K562 (cell line): ENCODE measurements around the gene PIK3CB. TPM values are rescaled to one million over a fixed set of nuclear protein-coding genes. Genes with fewer than 3 reads are reported as not detected.
A peak's percentile ranks its signal among the peaks of the same experiment; 100 is the strongest.

Experiments used
- ATAC-seq: fragments of 200-7000 bp; cut with Tn5 transposase; 3 replicates; pipeline ENCODE4 v1.9.1; 2020; ENCODE audit warnings: moderate library complexity
- BruUV-seq: library from RNA; stranded (reverse); fragments of 400-500 nt; replicated peaks from 2 replicates; lab custom pipeline; 2021; lab: Mats Ljungman, UMichigan
- CTCF ChIA-PET: fragments of 300-600 bp; formaldehyde crosslinking; extraction: SDS; loops from one replicate; lab custom pipeline; 2021; ENCODE audit warnings: low intra/inter-chr PET ratio; lab: Yijun Ruan, JAX
- POLR2A ChIA-PET: fragments of 300-600, 350-650 bp; sonication (Branson Sonifier 250); formaldehyde crosslinking; extraction: SDS; loops from one replicate; lab custom pipeline; 2021; ENCODE audit warnings: antibody characterized with exemption, inconsistent platforms; lab: Yijun Ruan, JAX
- DNase-seq, 4 experiments: peaks; one replicate each; pipeline versions ENCODE4 v3.0.0 to v3.0.0-alpha.2; 2011 to 2018; ENCODE audit warnings: low spot score in 3 of 4, mixed read lengths in 3 of 4; ENCODE audit errors: extremely low read depth in 1 of 4
- FAIRE-seq: peaks from 2 replicates; lab custom pipeline; 2011; peaks lifted over from hg19 to GRCh38; lab: Jason Lieb, UNC
- H2AFZ ChIP-seq: 2 replicates; pipeline ENCODE4 v1.6.0; 2011; ENCODE audit warnings: low read depth, low read length, control low read depth, inconsistent platforms
- H3K27ac ChIP-seq: fragments of 200-600 bp; 3 replicates; pipeline ENCODE4 v1.8.0; 2011; ENCODE audit warnings: low read depth, mild to moderate bottlenecking, control low read depth, inconsistent platforms, low read length, moderate library complexity, mixed read lengths; ENCODE audit errors: extremely low read depth
- H3K27me3 ChIP-seq, 2 experiments: fragments of 300-600 bp in 1 of 2; 2 replicates in 1 of 2; 3 replicates in 1 of 2; pipeline versions ENCODE4 v1.6.0 to v1.8.0; 2011; ENCODE audit warnings: inconsistent platforms in 2 of 2, low read length in 2 of 2, mild to moderate bottlenecking in 1 of 2, mixed read lengths in 1 of 2, moderate library complexity in 1 of 2; ENCODE audit not compliant: control insufficient read depth in 2 of 2, insufficient read depth in 2 of 2
- H3K36me3 ChIP-seq: fragments of 300-600 bp; 3 replicates; pipeline ENCODE4 v1.8.0; 2011; ENCODE audit warnings: mild to moderate bottlenecking, low read length, inconsistent platforms; ENCODE audit not compliant: control insufficient read depth, insufficient read depth
- H3K4me1 ChIP-seq, 2 experiments: fragments of 200-600 bp in 1 of 2; replicated peaks in 1 of 2; 2 replicates in 1 of 2; 3 replicates in 1 of 2; pipeline versions ENCODE4 v1.5.1 to v1.8.0; 2011; ENCODE audit warnings: inconsistent platforms in 2 of 2, low read length in 2 of 2, mild to moderate bottlenecking in 1 of 2, mixed read lengths in 1 of 2, moderate library complexity in 1 of 2; ENCODE audit not compliant: control insufficient read depth in 2 of 2, insufficient read depth in 2 of 2
- H3K4me2 ChIP-seq: 2 replicates; pipeline ENCODE4 v1.6.1; 2011; ENCODE audit warnings: low read length, control low read depth, inconsistent platforms, mixed read lengths; ENCODE audit not compliant: insufficient read depth
- H3K4me3 ChIP-seq: fragments of 200-600 bp; sonication (generic), shearing (Covaris generic); 2 replicates; pipeline ENCODE4 v1.5.1; 2016; ENCODE audit warnings: control low read depth, inconsistent platforms
- H3K79me2 ChIP-seq: fragments of 200-600 bp; 3 replicates; pipeline ENCODE4 v1.8.0; 2011; ENCODE audit warnings: low read length, inconsistent platforms; ENCODE audit not compliant: control insufficient read depth, insufficient read depth
- H3K9ac ChIP-seq, 2 experiments: 2 replicates each; pipeline versions ENCODE4 v1.6.0 to v1.6.1; 2011; ENCODE audit warnings: low read depth in 2 of 2, low read length in 2 of 2, control low read depth in 1 of 2, inconsistent platforms in 1 of 2, mild to moderate bottlenecking in 1 of 2, mixed read lengths in 1 of 2; ENCODE audit not compliant: insufficient read depth in 1 of 2
- H3K9me1 ChIP-seq: one replicate; pipeline ENCODE4 v1.6.0; 2011; ENCODE audit warnings: inconsistent platforms, mild to moderate bottlenecking, low read length, moderate library complexity; ENCODE audit not compliant: control insufficient read depth, insufficient read depth
- H3K9me3 ChIP-seq: replicated peaks from 2 replicates; pipeline ENCODE4 v1.5.1; 2011; ENCODE audit warnings: low read depth, low read length, inconsistent platforms; ENCODE audit not compliant: control insufficient read depth, insufficient read depth
- H4K20me1 ChIP-seq: replicated peaks from 2 replicates; pipeline ENCODE4 v1.6.1; 2011; ENCODE audit warnings: low read length, inconsistent platforms, mixed read lengths; ENCODE audit not compliant: control insufficient read depth, insufficient read depth
- ELF1 ChIP-seq: fragments of 200-800 bp; sonication (Bioruptor generic); IDR thresholded peaks from 2 replicates; pipeline ENCODE4 v1.6.1; 2016; ENCODE audit warnings: missing genetic modification characterization, missing compliant biosample characterization
- HLTF ChIP-seq: fragments of 450-650 bp; IDR thresholded peaks from 2 replicates; pipeline ENCODE4 v1.6.1; 2016
- KDM1A ChIP-seq, 2 experiments: fragments of 450-650 bp; IDR thresholded peaks; 2 replicates each; pipeline ENCODE4 v1.6.1; 2016; ENCODE audit warnings: mild to moderate bottlenecking in 2 of 2
- PHB ChIP-seq: fragments of 250-450 bp; sonication (Bioruptor Pico); IDR thresholded peaks from 2 replicates; pipeline ENCODE4 v1.5.0; 2021
- RBM17 ChIP-seq: fragments of 200-400 bp; formaldehyde crosslinking; IDR thresholded peaks from 2 replicates; pipeline ENCODE4 v1.6.1; 2017; ENCODE audit warnings: low read depth, mild to moderate bottlenecking, low read length, borderline replicate concordance
- ZNF57 ChIP-seq: fragments of 450-650 bp; formaldehyde crosslinking; IDR thresholded peaks from 2 replicates; pipeline ENCODE4 v1.4.0; 2020; ENCODE audit warnings: mild to moderate bottlenecking, moderate library complexity
- WGBS: fragments of 100-300 bp; shearing (Covaris generic); methylation state at CpG from one replicate; pipeline ENCODE4 v1.1.6; 2016; ENCODE audit warnings: low coverage, mixed read lengths; ENCODE audit not compliant: insufficient coverage; ENCODE audit errors: missing lambda C conversion rate; 5-methylcytosine and 5-hydroxymethylcytosine counted together
- in situ Hi-C: fragments of 300-500 bp; cut with MboI; formaldehyde crosslinking; loops from 4 replicates; pipeline ENCODE4 v1.15.0; 2018; ENCODE audit warnings: inconsistent platforms, mixed read lengths
- intact Hi-C: fragments of 100-400 bp; cut with micrococcal nuclease; formaldehyde crosslinking; loops from 2 replicates; pipeline ENCODE4 v1.14.2; 2022
- polyA plus RNA-seq, 8 experiments: library from polyadenylated mRNA; depleted of rRNA in 4 of 8; stranded (reverse) in 5 of 8; unstranded in 3 of 8; fragments of >200 nt; fragmentation: Nextera tagmentation in 2 of 8; fragmentation: Illumina TruSeq in 1 of 8; extraction: Ambion mirVana in 2 of 8; extraction: Trizol in 1 of 8; gene quantifications; 2 replicates each; pipeline versions ENCODE4 v1.2.1 to v1.2.3, GENCODE V29; 2011 to 2014; ENCODE audit warnings: inconsistent platforms in 1 of 8, missing spikeins in 1 of 8
- total RNA-seq, 7 experiments: library from RNA; depleted of rRNA in 6 of 7; stranded (reverse); fragments of >200 nt in 6 of 7; fragmentation: Illumina TruSeq in 2 of 7; extraction: Trizol in 2 of 7; gene quantifications; 2 replicates each; pipeline versions ENCODE4 v1.2.1 to v1.2.3, GENCODE V29; 2011 to 2021; ENCODE audit warnings: low replicate concordance in 1 of 7

PIK3CB gene
- total and polyA plus RNA-seq, 9 of the 15 experiments (the other 6 are each of a cell fraction or from before 2014, with no cell fraction given), result 15.3 to 62.6 (median 28.3) TPM

DNA sequence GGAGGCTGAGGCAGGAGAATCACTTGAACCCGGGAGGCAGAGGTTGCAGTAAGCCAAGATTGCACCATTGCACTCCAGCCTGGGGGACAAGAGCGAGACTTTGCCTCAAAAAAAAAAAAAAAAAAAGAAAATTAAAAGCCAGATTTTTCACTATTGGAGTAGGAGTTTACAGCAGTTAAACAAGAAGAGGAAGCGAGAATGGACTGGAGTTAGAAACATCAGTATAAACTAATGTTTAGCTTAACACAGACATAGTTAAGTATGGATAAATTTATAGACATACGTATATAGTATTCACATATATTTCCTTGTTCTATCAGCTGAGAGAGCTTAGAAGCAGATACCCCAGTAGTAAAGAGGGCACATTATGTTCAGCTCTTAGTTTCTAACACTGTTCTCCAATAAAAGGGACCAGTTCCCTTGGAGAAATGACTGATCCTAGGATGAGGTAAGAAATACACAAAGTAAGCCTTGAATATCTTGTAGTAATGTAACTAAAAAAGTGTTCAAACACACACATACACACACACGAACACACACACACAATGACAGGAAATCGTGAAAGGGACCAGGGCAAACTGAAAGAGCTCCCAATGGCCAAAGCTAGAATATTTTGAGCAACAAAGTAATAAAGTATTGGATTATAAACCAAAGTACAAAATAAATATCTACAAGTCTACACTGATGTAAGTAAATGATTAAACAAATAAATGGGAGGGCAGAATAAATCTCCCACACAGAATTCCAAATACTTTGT, 25.1 kb downstream of the PIK3CB start:
- Histone ChIP-seq H3K4me3 (no peak overlapping the region), H3K27me3 (no peaks in the 10 kb centered on the region), H3K9ac (no peak overlapping the region), H4K20me1 (no peaks in the 10 kb centered on the region), H2AFZ (no peak overlapping the region), H3K79me2 (peaks cover 98% of the 10 kb centered on the region), H3K4me2 (no peak overlapping the region), H3K9me1 (no peaks in the 10 kb centered on the region), H3K27ac (no peak overlapping the region), H3K9me3 (no peaks in the 10 kb centered on the region), H3K4me1 (no peaks in the 10 kb centered on the region; a peak in 2 of 5 replicates), H3K36me3 (peaks cover 44% of the 10 kb centered on the region; the same call in 2 of the 3 replicates)
- WGBS, result 90% methylated on average over 5 of the region's 6 CpGs
- FAIRE-seq (no peak), ATAC-seq (no peak), DNase-seq (no peak)
- TF ChIP-seq HLTF, result no peak
- no peak for TF ChIP-seq ELF1 (tag)
- no peak for TF ChIP-seq RBM17
- TF ChIP-seq PHB (CRISPR knock-in tag), result no peak
- no peak for TF ChIP-seq KDM1A (IDR thresholded peaks at IDR 0.05)
- TF ChIP-seq ZNF57, result no peak
- TSS peak; percentile 7 for BruUV-seq
- intact Hi-C loops (no loop called here), in situ Hi-C loops (no loop called here)
- ChIA-PET POLR2A (interaction anchor here (1.0 to 1.4 kb wide), 4 partner anchors 8 to 106 kb away, joined by 3 to 4 read pairs (median 3); no protein-coding TSS in a partner anchor), CTCF (no interaction called here)
